ENCODE measurements around the gene NTRK3. TPM values are rescaled to one million over a fixed set of nuclear protein-coding genes. Genes with fewer than 3 reads are reported as not detected.
"Not testable (repeated sequence)": the region's sequence is repeated elsewhere in the genome, so short reads cannot be mapped to it uniquely, and the experiment has no call there.

NTRK3 gene
- total RNA-seq, 2 experiments from 2014 or later, result not detected

DNA sequence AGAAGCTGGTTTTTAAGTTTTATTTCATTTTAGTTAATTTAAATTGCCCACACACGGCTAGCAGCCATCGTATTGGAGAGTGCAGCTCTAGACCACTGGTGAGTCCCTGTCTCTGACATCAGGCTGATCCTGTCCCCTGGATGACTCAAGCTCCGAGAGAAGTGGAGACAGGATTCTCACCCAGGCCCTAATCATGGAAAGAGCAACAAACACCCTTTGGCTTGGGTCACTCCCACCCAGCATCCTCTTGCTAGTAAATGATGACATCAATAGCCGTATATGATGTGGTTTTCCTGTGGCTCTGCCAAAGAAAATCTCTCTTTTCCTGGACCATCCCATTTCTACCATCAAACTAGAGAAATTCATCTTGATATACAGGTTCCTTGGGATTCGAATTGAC, 182.2 kb downstream of the NTRK3 start:
- no peak overlapping the region for H3K4me3 Mint-ChIP-seq
- no peaks in the 10 kb centered on the region for H3K27me3 Mint-ChIP-seq (ENCODE audit: low read depth)
- no peak overlapping the region for H3K27ac Mint-ChIP-seq
- CTCF ChIA-PET, result no interaction called here
- H3K36me3 Mint-ChIP-seq (ENCODE audit: low read depth), result no peaks in the 10 kb centered on the region
- POLR2A ChIA-PET, result no interaction called here
- no peaks in the 10 kb centered on the region for H3K9me3 Mint-ChIP-seq (ENCODE audit: insufficient read depth)
- H3K4me1 Mint-ChIP-seq (ENCODE audit: low read depth), result no peaks in the 10 kb centered on the region
- ATAC-seq (no peak), DNase-seq (no peak)

DNA sequence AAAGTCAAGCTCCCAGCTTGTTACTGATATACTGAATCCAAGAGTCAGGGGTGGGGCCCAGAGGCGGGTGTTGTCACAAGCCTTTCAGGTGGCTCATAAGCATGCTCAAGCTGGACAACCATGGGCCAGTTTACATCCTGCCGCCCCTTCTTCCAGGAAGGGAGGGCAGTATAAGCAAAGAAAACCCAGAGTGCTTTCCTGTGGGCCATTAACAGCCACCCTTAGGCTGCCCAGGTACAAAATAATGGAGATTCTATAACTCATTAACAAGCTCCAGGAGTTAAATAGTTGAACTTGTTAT, 183.2 kb downstream of the NTRK3 start:
- ATAC-seq (no peak), DNase-seq (no peak)
- Mint-ChIP-seq H3K9me3 (ENCODE audit: insufficient read depth) (no peaks in the 10 kb centered on the region), H3K27me3 (ENCODE audit: low read depth) (no peaks in the 10 kb centered on the region), H3K36me3 (ENCODE audit: low read depth) (no peaks in the 10 kb centered on the region), H3K4me1 (ENCODE audit: low read depth) (no peaks in the 10 kb centered on the region), H3K27ac (no peak overlapping the region), H3K4me3 (no peak overlapping the region)
- ChIA-PET CTCF (no interaction called here), POLR2A (no interaction called here)

DNA sequence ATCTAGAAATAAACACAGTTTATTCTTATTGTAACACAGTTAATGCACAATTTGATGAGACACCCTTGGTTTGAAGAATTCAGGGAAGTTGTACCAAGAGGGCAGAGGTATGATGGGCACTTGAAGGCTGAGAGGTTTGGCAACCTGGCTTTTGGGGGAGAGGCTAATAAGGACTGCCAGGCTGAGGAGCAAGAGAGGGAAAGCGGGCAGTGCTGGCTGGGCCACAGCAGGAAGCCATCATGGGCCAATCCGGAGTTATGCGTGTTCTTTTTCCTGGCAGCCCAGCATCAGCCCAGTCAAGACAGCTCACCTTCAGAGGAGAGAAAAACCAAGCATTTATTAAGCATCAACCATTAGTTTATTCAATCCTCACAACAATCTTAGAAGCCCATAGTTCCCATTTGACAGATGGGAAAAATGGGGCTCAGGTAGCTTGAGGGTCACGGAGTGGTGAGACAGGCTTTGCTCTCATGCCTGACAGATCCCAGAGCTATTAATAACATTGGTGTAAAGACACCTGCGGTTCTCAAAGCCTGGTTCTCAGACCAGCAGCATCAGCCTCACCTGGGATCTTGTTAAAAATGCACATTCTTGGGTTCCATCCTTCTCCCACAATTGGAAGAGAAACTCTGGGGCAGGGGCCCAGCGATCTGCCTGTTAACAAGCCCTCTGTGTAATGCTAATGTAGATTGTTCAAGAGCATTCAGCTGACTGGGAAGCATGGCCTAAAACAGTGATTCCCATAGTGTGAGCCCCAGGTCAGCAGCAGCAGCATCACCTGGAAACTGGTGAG, 183.7 kb downstream of the NTRK3 start:
- H3K36me3 Mint-ChIP-seq (ENCODE audit: low read depth), result no peaks in the 10 kb centered on the region
- no peaks in the 10 kb centered on the region for H3K27me3 Mint-ChIP-seq (ENCODE audit: low read depth)
- ATAC-seq (no peak), DNase-seq (no peak)
- H3K4me1 Mint-ChIP-seq (ENCODE audit: low read depth), result no peaks in the 10 kb centered on the region
- CTCF ChIA-PET, result no interaction called here
- POLR2A ChIA-PET, result interaction anchor here (0.6 kb wide), 1 partner anchor 771 kb away, joined by 3 read pairs; no protein-coding TSS in a partner anchor
- H3K9me3 Mint-ChIP-seq (ENCODE audit: insufficient read depth), result no peaks in the 10 kb centered on the region
- H3K27ac Mint-ChIP-seq, result no peak overlapping the region
- no peak overlapping the region for H3K4me3 Mint-ChIP-seq

DNA sequence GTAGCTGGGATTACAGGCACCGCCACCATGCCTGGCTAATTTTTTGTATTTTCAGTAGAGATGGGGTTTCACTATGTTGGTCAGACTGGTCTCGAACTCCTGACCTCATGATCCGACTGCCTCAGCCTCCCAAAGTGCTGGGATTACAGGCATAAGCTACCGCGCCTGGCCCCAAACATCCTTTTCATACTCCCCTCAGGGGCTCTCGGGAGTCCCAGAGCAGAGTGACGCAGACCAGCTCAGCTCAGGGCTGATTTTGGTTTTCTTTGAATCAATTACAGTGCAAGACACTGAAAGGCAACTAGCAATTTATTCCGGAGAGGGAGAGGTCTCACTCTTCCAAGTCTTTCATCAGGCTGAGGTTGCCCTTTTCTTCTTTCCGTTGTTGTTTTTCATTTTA, 184.4 kb downstream of the NTRK3 start:
- ATAC-seq; DNase-seq; H3K4me3 Mint-ChIP-seq; H3K4me1 Mint-ChIP-seq (ENCODE audit: low read depth); H3K27ac Mint-ChIP-seq; H3K27me3 Mint-ChIP-seq (ENCODE audit: low read depth); H3K36me3 Mint-ChIP-seq (ENCODE audit: low read depth); H3K9me3 Mint-ChIP-seq (ENCODE audit: insufficient read depth); CTCF ChIA-PET: not testable (repeated sequence)
- POLR2A ChIA-PET, result interaction anchor here (0.6 kb wide), 1 partner anchor 771 kb away, joined by 3 read pairs; no protein-coding TSS in a partner anchor

DNA sequence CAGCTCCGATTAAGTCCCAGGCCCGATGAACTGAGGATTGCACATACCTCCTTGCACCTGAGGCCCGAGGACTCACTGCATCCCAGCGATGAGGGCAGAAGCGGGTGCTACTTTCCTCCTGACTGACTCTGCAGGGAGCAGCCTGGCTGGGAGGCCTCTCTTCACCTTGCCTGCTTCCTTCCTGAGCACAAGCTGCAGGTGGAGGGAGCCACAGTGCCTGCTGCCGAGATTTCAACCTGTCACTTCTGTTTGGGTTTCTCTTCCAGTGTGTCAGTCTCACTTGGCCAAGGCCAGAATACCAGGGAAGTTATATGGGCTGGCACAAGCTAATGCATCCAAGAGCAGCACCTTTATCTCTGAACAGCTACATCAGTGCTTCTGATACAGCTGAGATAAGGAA, 185.4 kb downstream of the NTRK3 start:
- H3K4me3 Mint-ChIP-seq, result no peak overlapping the region
- H3K36me3 Mint-ChIP-seq (ENCODE audit: low read depth), result no peaks in the 10 kb centered on the region
- no peak for DNase-seq
- H3K9me3 Mint-ChIP-seq (ENCODE audit: insufficient read depth), result no peaks in the 10 kb centered on the region
- H3K27ac Mint-ChIP-seq, result no peak overlapping the region
- ATAC-seq, result no peak
- CTCF ChIA-PET, result no interaction called here
- no peaks in the 10 kb centered on the region for H3K4me1 Mint-ChIP-seq (ENCODE audit: low read depth)
- H3K27me3 Mint-ChIP-seq (ENCODE audit: low read depth), result no peaks in the 10 kb centered on the region
- POLR2A ChIA-PET, result no interaction called here

DNA sequence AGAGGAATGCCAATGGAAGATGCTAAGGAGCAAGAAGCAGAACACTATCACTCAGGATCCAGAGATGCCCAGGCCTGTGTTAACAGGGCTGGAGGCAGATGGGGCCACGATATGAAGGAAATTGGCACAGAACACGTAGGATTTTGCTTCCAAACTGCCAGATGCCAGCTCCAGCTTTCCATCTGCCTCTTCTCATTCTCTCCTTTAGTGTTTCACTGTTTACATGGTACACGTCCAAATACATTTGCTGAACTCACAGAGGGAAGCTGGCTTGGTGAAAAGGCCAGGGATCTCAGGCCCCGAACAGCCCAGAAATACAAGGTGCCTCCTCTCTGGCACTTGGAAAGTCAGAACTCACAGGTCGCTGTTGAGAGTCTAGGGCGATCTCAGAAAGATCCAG, 187.0 kb downstream of the NTRK3 start:
- no peaks in the 10 kb centered on the region for H3K27me3 Mint-ChIP-seq (ENCODE audit: low read depth)
- H3K4me1 Mint-ChIP-seq (ENCODE audit: low read depth), result no peaks in the 10 kb centered on the region
- CTCF ChIA-PET, result no interaction called here
- DNase-seq, result no peak
- H3K27ac Mint-ChIP-seq, result no peak overlapping the region
- H3K4me3 Mint-ChIP-seq, result no peak overlapping the region
- no peaks in the 10 kb centered on the region for H3K36me3 Mint-ChIP-seq (ENCODE audit: low read depth)
- POLR2A ChIA-PET, result no interaction called here
- no peaks in the 10 kb centered on the region for H3K9me3 Mint-ChIP-seq (ENCODE audit: insufficient read depth)
- ATAC-seq, result no peak

DNA sequence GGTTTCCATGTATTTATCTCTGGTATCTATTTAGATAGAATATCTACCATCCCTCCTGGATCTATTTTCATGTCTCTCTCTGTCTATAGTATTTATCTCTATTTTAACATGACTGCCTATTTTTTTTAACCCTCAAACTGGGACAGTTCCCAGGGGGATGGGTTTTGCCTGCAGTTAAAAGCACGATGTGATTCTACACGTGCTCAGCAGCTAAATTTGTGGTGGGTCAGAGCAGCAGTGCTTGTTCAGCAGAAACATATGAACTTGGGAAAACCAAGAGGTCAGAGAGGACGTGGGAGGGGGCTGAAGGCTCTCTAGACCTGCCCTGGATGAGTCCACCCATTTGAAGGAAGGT, 189.2 kb downstream of the NTRK3 start:
- POLR2A ChIA-PET, result no interaction called here
- CTCF ChIA-PET, result no interaction called here
- Mint-ChIP-seq H3K9me3 (ENCODE audit: insufficient read depth) (no peaks in the 10 kb centered on the region), H3K27me3 (ENCODE audit: low read depth) (no peaks in the 10 kb centered on the region), H3K4me3 (no peak overlapping the region), H3K27ac (no peak overlapping the region), H3K36me3 (ENCODE audit: low read depth) (no peaks in the 10 kb centered on the region), H3K4me1 (ENCODE audit: low read depth) (no peaks in the 10 kb centered on the region)
- ATAC-seq (no peak), DNase-seq (no peak)

DNA sequence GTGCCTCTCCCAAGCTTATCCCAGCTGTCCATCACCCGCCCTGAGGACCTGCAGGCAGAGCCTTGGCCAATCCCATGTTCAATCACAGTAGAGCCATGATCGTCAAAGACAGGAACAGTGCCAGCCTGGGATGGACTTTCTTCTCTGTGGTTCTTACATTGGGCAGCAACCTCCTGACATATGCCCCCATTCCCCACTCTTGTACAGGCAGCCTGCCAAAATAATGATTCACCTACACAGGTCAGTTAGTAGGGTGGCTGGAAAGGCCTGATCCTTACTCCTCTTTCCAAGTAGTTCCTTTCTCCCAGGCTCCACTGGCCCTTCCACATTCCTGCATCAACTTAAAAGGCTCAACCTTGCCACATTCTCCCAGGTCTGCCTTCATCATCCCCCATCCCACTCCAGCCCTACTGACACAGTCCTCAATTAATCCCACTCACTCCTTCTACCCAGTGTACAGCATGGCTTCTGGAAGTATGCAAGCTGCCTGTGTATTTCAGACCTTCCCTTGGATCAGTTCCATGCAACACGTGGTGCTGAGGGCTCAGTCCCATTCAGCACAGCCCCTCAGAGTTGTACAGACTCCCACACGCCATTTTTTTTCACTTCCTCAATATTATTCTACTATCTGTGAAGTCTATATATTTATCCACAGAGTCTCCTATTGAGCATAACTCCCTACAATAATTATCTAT, 189.8 kb downstream of the NTRK3 start:
- Mint-ChIP-seq H3K36me3 (ENCODE audit: low read depth) (no peaks in the 10 kb centered on the region), H3K27ac (no peak overlapping the region), H3K4me3 (no peak overlapping the region), H3K27me3 (ENCODE audit: low read depth) (no peaks in the 10 kb centered on the region), H3K4me1 (ENCODE audit: low read depth) (no peaks in the 10 kb centered on the region), H3K9me3 (ENCODE audit: insufficient read depth) (no peaks in the 10 kb centered on the region)
- no peak for DNase-seq
- POLR2A ChIA-PET, result no interaction called here
- ATAC-seq, result no peak
- CTCF ChIA-PET, result no interaction called here

DNA sequence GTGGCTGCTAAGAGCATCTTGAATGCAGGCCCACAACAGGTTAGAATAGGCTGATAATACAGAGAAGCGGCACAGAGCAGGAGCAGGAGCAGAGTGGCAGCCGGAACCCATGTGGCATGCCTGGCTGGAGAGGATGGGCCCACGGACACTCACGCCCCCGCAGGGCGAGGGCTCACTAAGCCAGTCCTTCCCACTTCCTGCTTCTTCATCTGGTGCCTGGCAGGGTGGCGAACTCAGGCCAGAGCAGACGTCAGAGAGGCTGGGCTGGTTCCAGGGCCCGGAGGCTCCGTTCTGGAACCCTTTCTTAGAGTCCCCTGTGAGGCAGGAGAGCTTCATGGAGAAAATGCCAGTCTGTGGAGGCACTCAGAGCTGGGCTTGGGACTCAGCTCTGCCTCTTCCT, 195.1 kb downstream of the NTRK3 start:
- ATAC-seq, result no peak
- no peaks in the 10 kb centered on the region for H3K27me3 Mint-ChIP-seq (ENCODE audit: low read depth)
- CTCF ChIA-PET, result no interaction called here

DNA sequence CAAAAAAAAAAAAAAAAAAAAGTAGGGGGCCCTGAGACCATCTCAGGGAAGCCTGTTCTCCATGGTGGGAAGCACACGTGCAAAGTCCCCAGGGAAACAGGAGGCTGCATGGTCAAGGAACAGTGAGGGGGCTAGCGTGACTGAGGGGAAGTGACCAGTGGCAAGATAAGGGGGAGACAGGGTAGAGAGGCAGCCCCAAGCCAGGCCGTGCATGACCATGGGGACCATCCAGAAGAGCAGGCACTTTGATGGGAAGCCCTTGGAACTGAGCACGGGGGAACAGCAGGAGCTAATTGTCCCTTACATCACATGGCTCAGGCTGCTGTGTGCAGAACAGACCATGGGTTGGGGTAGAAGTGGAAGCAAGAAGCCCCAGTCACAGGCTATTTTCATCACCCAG, 196.2 kb downstream of the NTRK3 start:
- Mint-ChIP-seq H3K36me3 (ENCODE audit: low read depth) (no peaks in the 10 kb centered on the region), H3K4me1 (ENCODE audit: low read depth) (no peaks in the 10 kb centered on the region), H3K4me3 (no peak overlapping the region), H3K27me3 (ENCODE audit: low read depth) (no peaks in the 10 kb centered on the region), H3K27ac (no peak overlapping the region), H3K9me3 (ENCODE audit: insufficient read depth) (no peaks in the 10 kb centered on the region)
- ChIA-PET CTCF (no interaction called here), POLR2A (no interaction called here)
- ATAC-seq, result no peak
- no peak for DNase-seq

More for the DNA sequence above, 195.1 kb downstream of the NTRK3 start:
- H3K9me3 Mint-ChIP-seq (ENCODE audit: insufficient read depth), result no peaks in the 10 kb centered on the region
- H3K27ac Mint-ChIP-seq, result no peak overlapping the region
- no peaks in the 10 kb centered on the region for H3K4me1 Mint-ChIP-seq (ENCODE audit: low read depth)
- no peaks in the 10 kb centered on the region for H3K36me3 Mint-ChIP-seq (ENCODE audit: low read depth)
- H3K4me3 Mint-ChIP-seq, result no peak overlapping the region
- POLR2A ChIA-PET, result no interaction called here
- DNase-seq, result no peak

DNA sequence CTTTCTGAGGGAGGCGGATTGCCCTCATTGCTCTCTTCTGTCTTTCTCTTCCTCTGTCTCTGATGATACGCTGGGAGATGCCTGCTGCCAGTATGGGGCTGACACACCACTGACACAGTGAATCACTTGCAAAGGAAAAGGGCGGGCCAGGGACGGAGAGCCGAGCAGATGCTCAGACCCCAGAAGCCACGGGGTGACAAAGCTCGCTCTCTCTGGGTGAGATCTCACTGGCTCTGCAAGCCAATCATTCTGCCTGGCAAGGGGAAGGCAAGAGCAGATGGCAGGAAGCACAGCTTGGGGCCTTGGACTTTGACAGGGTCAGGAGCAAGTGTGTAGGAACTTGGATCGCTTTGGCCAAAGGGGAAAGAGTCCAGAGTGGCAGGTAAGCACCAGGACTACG, 198.7 kb downstream of the NTRK3 start:
- POLR2A ChIA-PET, result no interaction called here
- Mint-ChIP-seq H3K36me3 (ENCODE audit: low read depth) (no peaks in the 10 kb centered on the region), H3K27ac (no peak overlapping the region), H3K27me3 (ENCODE audit: low read depth) (no peaks in the 10 kb centered on the region), H3K4me3 (no peak overlapping the region), H3K4me1 (ENCODE audit: low read depth) (no peaks in the 10 kb centered on the region), H3K9me3 (ENCODE audit: insufficient read depth) (no peaks in the 10 kb centered on the region)
- ATAC-seq (no peak), DNase-seq (no peak)
- CTCF ChIA-PET, result no interaction called here

DNA sequence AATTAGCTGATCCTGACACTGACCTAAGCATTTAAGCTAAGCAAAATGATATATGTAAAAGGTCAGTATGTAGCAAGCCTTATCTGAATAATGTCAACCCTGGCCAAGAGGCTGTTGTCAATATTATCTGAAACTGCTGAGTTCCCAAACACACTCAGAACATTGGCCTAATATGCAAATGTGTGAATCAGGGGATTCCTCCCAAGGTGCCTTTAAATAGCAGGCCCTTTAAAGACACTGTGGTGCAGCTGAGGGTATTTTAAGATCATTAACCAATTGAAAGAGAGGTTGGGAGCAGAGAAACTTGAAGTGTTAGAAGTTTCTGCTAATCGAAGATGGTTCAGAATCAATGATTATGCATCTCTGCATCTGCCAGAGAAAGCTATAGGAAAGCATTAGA, 207.0 kb downstream of the NTRK3 start:
- H3K9me3 Mint-ChIP-seq (ENCODE audit: insufficient read depth), result no peaks in the 10 kb centered on the region
- H3K27me3 Mint-ChIP-seq (ENCODE audit: low read depth), result peaks cover 2% of the 10 kb centered on the region
- ATAC-seq (no peak), DNase-seq (no peak)
- ChIA-PET POLR2A (no interaction called here), CTCF (no interaction called here)
- H3K27ac Mint-ChIP-seq, result no peak overlapping the region
- H3K4me1 Mint-ChIP-seq (ENCODE audit: low read depth), result no peaks in the 10 kb centered on the region
- H3K4me3 Mint-ChIP-seq, result no peak overlapping the region
- no peaks in the 10 kb centered on the region for H3K36me3 Mint-ChIP-seq (ENCODE audit: low read depth)

DNA sequence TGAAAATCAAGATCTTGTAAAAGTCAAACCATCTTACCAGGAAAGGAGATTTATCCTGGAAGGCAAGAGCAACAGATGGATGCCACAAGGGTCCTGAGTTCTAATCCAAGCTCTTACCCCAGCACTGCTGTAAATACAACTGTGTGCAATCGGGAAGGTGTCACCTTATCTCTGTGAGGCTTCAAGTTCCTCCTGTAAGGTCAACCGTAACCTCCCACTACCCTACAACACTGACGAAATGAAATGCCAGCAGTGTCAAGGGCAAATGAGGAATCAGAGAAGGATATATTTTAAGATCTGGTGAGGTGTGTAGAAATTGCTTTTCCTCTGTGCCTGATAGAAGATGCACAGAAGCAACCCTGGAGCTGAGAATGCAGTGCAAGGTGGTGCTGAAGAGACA, 207.8 kb downstream of the NTRK3 start:
- no peaks in the 10 kb centered on the region for H3K36me3 Mint-ChIP-seq (ENCODE audit: low read depth)
- POLR2A ChIA-PET, result no interaction called here
- H3K27me3 Mint-ChIP-seq (ENCODE audit: low read depth), result peaks cover 2% of the 10 kb centered on the region
- ATAC-seq (no peak), DNase-seq (no peak)
- CTCF ChIA-PET, result no interaction called here
- no peaks in the 10 kb centered on the region for H3K9me3 Mint-ChIP-seq (ENCODE audit: insufficient read depth)
- H3K4me1 Mint-ChIP-seq (ENCODE audit: low read depth), result no peaks in the 10 kb centered on the region
- H3K4me3 Mint-ChIP-seq, result no peak overlapping the region
- no peak overlapping the region for H3K27ac Mint-ChIP-seq
